GM12865 (cell line): ENCODE results near the gene CEP295NL.

Source experiments
- DNase-seq: peaks from one replicate; pipeline ENCODE4 v3.0.0; 2010; ENCODE audit warnings: low read depth
- H3K4me3 ChIP-seq: 2 replicates; pipeline ENCODE4 v1.5.1; 2011; ENCODE audit warnings: mild to moderate bottlenecking, low read depth, low read length, control low read depth
- TF ChIP-seq, protein P1 (sequence below): IDR thresholded peaks from 2 replicates; pipeline ENCODE4 v1.5.1; 2011; ENCODE audit warnings: low read length, control low read depth, low read depth, inconsistent platforms; ENCODE audit not compliant: insufficient read depth; ENCODE audit errors: missing control alignments

The CEP295NL gene

GRCh38 chr17:78897664-78898047, 5.3 kb downstream of the CEP295NL start:
- DNase-seq, result no peak
- H3K4me3 ChIP-seq, result no peak overlapping the region
- TF ChIP-seq, protein P1, sequence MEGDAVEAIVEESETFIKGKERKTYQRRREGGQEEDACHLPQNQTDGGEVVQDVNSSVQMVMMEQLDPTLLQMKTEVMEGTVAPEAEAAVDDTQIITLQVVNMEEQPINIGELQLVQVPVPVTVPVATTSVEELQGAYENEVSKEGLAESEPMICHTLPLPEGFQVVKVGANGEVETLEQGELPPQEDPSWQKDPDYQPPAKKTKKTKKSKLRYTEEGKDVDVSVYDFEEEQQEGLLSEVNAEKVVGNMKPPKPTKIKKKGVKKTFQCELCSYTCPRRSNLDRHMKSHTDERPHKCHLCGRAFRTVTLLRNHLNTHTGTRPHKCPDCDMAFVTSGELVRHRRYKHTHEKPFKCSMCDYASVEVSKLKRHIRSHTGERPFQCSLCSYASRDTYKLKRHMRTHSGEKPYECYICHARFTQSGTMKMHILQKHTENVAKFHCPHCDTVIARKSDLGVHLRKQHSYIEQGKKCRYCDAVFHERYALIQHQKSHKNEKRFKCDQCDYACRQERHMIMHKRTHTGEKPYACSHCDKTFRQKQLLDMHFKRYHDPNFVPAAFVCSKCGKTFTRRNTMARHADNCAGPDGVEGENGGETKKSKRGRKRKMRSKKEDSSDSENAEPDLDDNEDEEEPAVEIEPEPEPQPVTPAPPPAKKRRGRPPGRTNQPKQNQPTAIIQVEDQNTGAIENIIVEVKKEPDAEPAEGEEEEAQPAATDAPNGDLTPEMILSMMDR, result no peak

- H3K4me3 ChIP-seq, result no peak overlapping the region
- TF ChIP-seq, protein P1, result no peak
- no peak for DNase-seq
Observed at GRCh38 chr17:78896834-78897663, 6.0 kb downstream of the CEP295NL start.

DNA sequence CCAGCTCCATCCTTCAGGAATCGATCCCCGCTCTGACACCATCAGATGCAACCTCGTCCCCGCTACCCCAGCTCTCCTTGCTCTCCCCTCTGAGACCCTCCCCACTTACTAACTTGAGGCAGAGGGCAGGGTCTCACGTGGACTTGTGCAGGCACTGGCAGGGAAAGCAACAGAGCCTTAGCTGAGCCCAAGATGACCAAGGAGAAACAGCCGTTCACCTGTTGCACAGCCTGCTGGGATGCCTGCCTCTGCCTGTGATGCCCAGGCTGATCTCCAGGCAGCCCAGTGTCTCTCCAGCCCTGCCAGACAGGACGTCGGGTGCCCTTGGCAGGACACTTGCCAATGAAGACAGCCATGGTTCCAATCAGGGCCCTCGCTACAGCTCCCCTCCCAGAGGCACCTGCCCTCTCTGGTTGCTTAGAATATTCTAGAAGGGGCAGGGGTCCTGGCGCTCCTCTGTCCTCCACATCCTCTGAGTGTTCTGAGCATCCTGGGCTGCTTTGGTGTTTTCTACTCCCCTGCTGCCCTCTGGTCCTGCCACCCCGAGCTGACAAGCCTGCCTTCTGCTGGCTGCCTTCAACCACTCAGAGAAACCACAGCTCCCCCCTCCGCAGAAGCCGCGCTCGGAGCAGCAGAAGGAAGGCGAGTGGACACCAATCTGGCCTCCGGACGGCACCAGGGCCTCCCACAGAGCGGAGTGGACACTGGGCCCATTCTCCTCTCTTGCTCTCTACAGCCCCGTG, 6.7 kb downstream of the CEP295NL start:
- H3K4me3 ChIP-seq, result no peak overlapping the region
- TF ChIP-seq, protein P1, result no peak
- no peak for DNase-seq

- H3K4me3 ChIP-seq, result no peak overlapping the region
- TF ChIP-seq, protein P1, result no peak
- no peak for DNase-seq
Observed at GRCh38 chr17:78895322-78895721, 7.7 kb downstream of the CEP295NL start.

DNA sequence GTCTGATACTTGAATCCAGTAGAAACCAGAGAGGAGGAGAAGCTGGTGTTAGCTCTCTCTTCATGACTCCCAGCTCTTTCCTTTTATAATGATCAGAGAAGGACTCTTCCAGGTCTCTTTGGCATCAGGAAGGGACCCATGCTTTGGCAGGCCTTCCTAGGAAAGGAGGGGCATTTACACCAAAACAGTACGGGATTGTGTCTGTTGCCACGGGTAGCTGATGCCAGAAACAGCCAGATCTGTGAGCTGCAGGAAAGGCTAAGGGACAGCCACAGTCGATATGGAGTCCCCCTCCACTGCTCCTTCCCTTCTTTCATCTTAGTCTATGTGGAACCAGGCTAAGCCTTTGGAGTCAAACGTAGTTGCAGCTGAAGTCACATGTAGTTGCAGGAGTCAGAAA, 9.3 kb downstream of the CEP295NL start:
- no peak overlapping the region for H3K4me3 ChIP-seq
- no peak for DNase-seq
- TF ChIP-seq, protein P1, result no peak

DNA sequence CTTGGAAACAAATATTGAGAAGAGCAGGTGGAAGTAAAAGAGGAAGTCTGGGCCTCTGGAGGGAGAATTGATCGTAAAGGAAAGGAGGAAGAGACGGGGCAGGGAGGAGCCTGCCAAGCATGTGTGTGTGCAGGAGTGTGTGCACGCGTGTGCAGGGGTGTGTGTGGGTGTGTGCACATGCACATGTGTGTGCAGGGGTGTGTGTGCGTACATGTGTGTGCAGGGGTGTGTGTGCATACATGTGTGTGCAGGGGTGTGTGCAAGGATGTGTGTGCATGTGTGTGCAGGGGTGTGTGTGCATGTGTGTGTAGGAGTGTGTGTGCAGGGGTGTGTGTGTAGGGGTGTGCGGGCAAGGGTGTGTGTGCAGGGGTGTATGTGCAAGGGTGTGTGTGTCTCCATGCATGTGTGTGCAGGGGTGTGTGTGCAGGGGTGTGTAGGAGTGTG, 10.0 kb downstream of the CEP295NL start:
- TF ChIP-seq, protein P1, result no peak

GRCh38 chr17:78892520-78892919, 10.5 kb downstream of the CEP295NL start:
- TF ChIP-seq, protein P1, result no peak
- DNase-seq, result no peak
- no peak overlapping the region for H3K4me3 ChIP-seq

More for the DNA sequence above, 10.0 kb downstream of the CEP295NL start:
- no peak overlapping the region for H3K4me3 ChIP-seq
- DNase-seq, result no peak
